ENCODE results near the gene GADD45B.

DNA sequence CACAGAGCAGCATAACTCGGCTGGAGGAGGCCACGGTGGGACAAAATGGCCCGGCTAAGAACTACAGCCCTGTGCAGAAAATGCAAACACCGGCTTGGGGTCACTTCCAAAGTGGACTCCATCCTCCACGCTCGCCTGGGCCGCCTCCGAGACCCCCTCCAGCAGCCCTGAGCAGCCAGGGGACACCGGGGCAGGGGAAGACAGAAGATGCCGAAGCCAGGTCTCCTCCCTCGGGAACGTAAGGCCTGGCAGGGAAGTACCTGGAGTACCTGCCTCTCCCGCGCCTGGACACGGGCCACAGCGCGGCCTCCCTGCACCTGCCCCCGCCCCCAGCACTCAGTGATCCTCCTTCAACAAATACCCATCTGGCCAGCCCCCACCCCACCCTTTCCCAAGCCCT, 24.2 kb upstream of the GADD45B start:
- TF ChIP-seq, protein P1, sequence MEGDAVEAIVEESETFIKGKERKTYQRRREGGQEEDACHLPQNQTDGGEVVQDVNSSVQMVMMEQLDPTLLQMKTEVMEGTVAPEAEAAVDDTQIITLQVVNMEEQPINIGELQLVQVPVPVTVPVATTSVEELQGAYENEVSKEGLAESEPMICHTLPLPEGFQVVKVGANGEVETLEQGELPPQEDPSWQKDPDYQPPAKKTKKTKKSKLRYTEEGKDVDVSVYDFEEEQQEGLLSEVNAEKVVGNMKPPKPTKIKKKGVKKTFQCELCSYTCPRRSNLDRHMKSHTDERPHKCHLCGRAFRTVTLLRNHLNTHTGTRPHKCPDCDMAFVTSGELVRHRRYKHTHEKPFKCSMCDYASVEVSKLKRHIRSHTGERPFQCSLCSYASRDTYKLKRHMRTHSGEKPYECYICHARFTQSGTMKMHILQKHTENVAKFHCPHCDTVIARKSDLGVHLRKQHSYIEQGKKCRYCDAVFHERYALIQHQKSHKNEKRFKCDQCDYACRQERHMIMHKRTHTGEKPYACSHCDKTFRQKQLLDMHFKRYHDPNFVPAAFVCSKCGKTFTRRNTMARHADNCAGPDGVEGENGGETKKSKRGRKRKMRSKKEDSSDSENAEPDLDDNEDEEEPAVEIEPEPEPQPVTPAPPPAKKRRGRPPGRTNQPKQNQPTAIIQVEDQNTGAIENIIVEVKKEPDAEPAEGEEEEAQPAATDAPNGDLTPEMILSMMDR (conservative IDR thresholded peaks at IDR 0.05), result no peak
- no peak for TF ChIP-seq EZH2 (IDR thresholded peaks at IDR 0.05; ENCODE audit: low read depth)
